ENCODE data around the gene SORCS2.

SORCS2 gene

DNA sequence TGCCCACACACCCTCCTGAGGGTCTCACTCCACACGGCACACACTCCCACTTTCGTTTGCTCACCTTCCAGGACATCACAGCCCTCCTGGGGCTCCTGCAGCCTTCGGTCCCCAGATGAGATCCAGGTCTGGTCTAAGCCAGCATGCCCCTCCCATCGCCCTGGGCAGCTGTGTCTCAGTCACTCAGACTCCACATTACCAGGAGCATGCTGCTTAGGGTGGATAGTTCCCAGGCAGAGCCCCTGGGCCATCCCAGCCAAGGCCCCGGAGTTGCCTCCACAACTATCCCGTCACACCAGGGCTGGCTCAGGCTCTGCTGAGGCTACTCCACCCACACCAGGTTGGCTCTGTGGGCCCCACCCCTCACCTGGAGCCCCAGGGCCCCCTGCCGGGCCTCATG lies 292.8 kb downstream of the SORCS2 start:
- no peaks in the 10 kb centered on the region for H4K20me1 ChIP-seq (ENCODE audit: control insufficient read depth, insufficient read depth, low read depth, low read length)
- no peaks in the 10 kb centered on the region for H3K27me3 ChIP-seq (ENCODE audit: control insufficient read depth, low read length)
- H3K9me3 ChIP-seq (ENCODE audit: control insufficient read depth, insufficient read depth, low read length) = no peaks in the 10 kb centered on the region
- no peak for TF ChIP-seq EZH2phosphoT487 (IDR thresholded peaks at IDR 0.05; ENCODE audit: borderline replicate concordance, low read length)
- TF ChIP-seq, protein P1, sequence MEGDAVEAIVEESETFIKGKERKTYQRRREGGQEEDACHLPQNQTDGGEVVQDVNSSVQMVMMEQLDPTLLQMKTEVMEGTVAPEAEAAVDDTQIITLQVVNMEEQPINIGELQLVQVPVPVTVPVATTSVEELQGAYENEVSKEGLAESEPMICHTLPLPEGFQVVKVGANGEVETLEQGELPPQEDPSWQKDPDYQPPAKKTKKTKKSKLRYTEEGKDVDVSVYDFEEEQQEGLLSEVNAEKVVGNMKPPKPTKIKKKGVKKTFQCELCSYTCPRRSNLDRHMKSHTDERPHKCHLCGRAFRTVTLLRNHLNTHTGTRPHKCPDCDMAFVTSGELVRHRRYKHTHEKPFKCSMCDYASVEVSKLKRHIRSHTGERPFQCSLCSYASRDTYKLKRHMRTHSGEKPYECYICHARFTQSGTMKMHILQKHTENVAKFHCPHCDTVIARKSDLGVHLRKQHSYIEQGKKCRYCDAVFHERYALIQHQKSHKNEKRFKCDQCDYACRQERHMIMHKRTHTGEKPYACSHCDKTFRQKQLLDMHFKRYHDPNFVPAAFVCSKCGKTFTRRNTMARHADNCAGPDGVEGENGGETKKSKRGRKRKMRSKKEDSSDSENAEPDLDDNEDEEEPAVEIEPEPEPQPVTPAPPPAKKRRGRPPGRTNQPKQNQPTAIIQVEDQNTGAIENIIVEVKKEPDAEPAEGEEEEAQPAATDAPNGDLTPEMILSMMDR (IDR thresholded peaks at IDR 0.05; ENCODE audit: low read depth, low read length, poor library complexity, severe bottlenecking) = no peak
- no peak overlapping the region for H3K27ac ChIP-seq (ENCODE audit: low read depth, low read length)
- H3K4me3 ChIP-seq (ENCODE audit: low read length) = no peak overlapping the region
- no peaks in the 10 kb centered on the region for H3F3A ChIP-seq (ENCODE audit: control insufficient read depth, insufficient read depth)
- no peaks in the 10 kb centered on the region for H3K36me3 ChIP-seq (ENCODE audit: control insufficient read depth, low read length)
- H3K9me2 ChIP-seq (replicated peaks; ENCODE audit: control insufficient read depth, low read length) = no peaks in the 10 kb centered on the region
- no peaks in the 10 kb centered on the region for H3K79me2 ChIP-seq (ENCODE audit: control insufficient read depth, low read length)
- H3K4me1 ChIP-seq (ENCODE audit: control insufficient read depth, low read length) = peaks cover 8% of the 10 kb centered on the region
- H3K4me2 ChIP-seq (ENCODE audit: low read length) = no peak overlapping the region

DNA sequence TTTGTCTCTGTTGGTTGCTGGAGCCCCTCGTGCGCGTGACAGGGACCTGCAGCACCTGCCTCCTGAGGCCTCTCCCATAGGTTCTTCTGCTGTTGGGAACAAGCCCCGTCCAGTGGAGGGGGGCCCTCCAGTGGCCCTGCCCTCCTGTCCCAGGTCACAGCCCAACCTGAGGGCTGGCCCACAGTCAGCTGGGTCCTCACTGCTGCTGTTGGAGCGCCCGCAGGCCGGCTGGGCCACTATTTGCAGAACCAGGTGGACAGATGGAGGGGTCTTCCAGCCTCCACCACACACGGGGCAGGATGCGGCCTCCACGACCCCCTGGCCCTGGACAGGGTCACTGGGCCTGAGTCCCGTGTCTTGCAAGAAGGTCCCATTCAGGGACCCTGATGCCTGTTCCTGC lies 293.8 kb downstream of the SORCS2 start:
- H3K4me2 ChIP-seq (ENCODE audit: low read length) = no peak overlapping the region
- H3K4me1 ChIP-seq (ENCODE audit: control insufficient read depth, low read length) = peaks cover 8% of the 10 kb centered on the region
- no peaks in the 10 kb centered on the region for H3K27me3 ChIP-seq (ENCODE audit: control insufficient read depth, low read length)
- H3K9me2 ChIP-seq (replicated peaks; ENCODE audit: control insufficient read depth, low read length) = no peaks in the 10 kb centered on the region
- H3K9me3 ChIP-seq (ENCODE audit: control insufficient read depth, insufficient read depth, low read length) = no peaks in the 10 kb centered on the region
- H3K79me2 ChIP-seq (ENCODE audit: control insufficient read depth, low read length) = no peaks in the 10 kb centered on the region
- H4K20me1 ChIP-seq (ENCODE audit: control insufficient read depth, insufficient read depth, low read depth, low read length) = no peaks in the 10 kb centered on the region
- no peaks in the 10 kb centered on the region for H3F3A ChIP-seq (ENCODE audit: control insufficient read depth, insufficient read depth)
- TF ChIP-seq, protein P1 (IDR thresholded peaks at IDR 0.05; ENCODE audit: low read depth, low read length, poor library complexity, severe bottlenecking) = no peak
- TF ChIP-seq EZH2phosphoT487 (IDR thresholded peaks at IDR 0.05; ENCODE audit: borderline replicate concordance, low read length) = no peak
- H3K36me3 ChIP-seq (ENCODE audit: control insufficient read depth, low read length) = no peaks in the 10 kb centered on the region
- H3K4me3 ChIP-seq (ENCODE audit: low read length) = no peak overlapping the region
- H3K27ac ChIP-seq (ENCODE audit: low read depth, low read length) = no peak overlapping the region

DNA sequence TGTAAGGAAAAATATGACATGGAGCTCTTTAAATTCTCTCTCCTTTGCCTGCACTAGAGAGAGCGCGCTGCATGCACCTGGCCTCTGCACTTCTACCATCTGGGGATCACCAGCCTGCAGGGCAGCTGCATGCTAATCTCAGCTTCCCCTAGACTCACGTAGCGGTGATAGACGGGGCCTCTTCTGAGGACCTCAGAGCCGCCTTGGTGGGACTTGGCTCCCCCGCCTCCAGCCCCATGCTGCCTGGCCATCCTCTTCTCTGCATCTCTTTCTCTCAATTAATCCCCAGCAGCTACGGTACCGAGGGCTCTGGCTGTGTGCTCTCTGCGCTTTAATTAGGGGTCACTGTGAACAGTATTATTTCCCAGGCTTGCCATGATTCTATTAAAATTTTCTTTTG lies 295.2 kb downstream of the SORCS2 start:
- H3K4me3 ChIP-seq (ENCODE audit: low read length) = no peak overlapping the region
- no peaks in the 10 kb centered on the region for H3K79me2 ChIP-seq (ENCODE audit: control insufficient read depth, low read length)
- H3K4me1 ChIP-seq (ENCODE audit: control insufficient read depth, low read length) = peaks cover 8% of the 10 kb centered on the region
- TF ChIP-seq EZH2phosphoT487 (IDR thresholded peaks at IDR 0.05; ENCODE audit: borderline replicate concordance, low read length) = no peak
- TF ChIP-seq, protein P1 (IDR thresholded peaks at IDR 0.05; ENCODE audit: low read depth, low read length, poor library complexity, severe bottlenecking) = no peak
- H3K27ac ChIP-seq (ENCODE audit: low read depth, low read length) = no peak overlapping the region
- no peaks in the 10 kb centered on the region for H3F3A ChIP-seq (ENCODE audit: control insufficient read depth, insufficient read depth)
- H3K4me2 ChIP-seq (ENCODE audit: low read length) = no peak overlapping the region
- H3K27me3 ChIP-seq (ENCODE audit: control insufficient read depth, low read length) = no peaks in the 10 kb centered on the region
- no peaks in the 10 kb centered on the region for H4K20me1 ChIP-seq (ENCODE audit: control insufficient read depth, insufficient read depth, low read depth, low read length)
- H3K9me2 ChIP-seq (replicated peaks; ENCODE audit: control insufficient read depth, low read length) = no peaks in the 10 kb centered on the region
- no peaks in the 10 kb centered on the region for H3K9me3 ChIP-seq (ENCODE audit: control insufficient read depth, insufficient read depth, low read length)
- H3K36me3 ChIP-seq (ENCODE audit: control insufficient read depth, low read length) = no peaks in the 10 kb centered on the region

Data from DOHH2 (cell line).